Keratinocyte (primary cell): ENCODE data around the gene TMEM135.

Experiments
- EZH2 ChIP-seq: IDR thresholded peaks from one replicate; pipeline ENCODE4 v1.6.1; 2012; ENCODE audit warnings: inconsistent platforms, mild to moderate bottlenecking, low read length, moderate library complexity
- TF ChIP-seq, protein P1 (sequence below), 3 experiments: IDR thresholded peaks in 1 of 3; conservative IDR thresholded peaks in 1 of 3; optimal IDR thresholded peaks in 1 of 3; 2 replicates in 2 of 3; 3 replicates in 1 of 3; pipeline versions ENCODE3 to v1.5.1; 2011; ENCODE audit warnings: low read length in 3 of 3, mild to moderate bottlenecking in 3 of 3, moderate library complexity in 2 of 3, control low read depth in 1 of 3, inconsistent platforms in 1 of 3; ENCODE audit not compliant: insufficient read depth in 2 of 3; ENCODE audit errors: extremely low read depth in 1 of 3

DNA sequence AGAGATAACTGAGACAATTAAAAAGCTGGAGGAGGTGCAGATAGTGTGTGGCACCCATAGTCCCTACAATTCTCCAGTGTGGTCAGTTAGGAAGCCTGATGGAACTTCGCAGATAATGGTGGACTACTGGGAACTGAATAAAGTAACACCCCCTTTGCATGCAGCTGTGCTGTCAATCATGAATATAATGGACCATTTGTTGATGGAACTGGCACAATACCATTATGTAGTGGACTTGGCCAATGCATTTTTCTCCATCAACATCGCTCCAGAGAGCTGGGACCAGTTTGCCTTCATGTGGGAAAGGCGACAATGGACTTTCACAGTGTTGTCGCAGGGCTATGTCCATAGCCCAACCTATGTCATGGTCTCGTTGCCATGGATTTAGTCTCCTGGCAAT is 324.2 kb downstream of the TMEM135 start:
- no peak for TF ChIP-seq EZH2
- TF ChIP-seq, protein P1, sequence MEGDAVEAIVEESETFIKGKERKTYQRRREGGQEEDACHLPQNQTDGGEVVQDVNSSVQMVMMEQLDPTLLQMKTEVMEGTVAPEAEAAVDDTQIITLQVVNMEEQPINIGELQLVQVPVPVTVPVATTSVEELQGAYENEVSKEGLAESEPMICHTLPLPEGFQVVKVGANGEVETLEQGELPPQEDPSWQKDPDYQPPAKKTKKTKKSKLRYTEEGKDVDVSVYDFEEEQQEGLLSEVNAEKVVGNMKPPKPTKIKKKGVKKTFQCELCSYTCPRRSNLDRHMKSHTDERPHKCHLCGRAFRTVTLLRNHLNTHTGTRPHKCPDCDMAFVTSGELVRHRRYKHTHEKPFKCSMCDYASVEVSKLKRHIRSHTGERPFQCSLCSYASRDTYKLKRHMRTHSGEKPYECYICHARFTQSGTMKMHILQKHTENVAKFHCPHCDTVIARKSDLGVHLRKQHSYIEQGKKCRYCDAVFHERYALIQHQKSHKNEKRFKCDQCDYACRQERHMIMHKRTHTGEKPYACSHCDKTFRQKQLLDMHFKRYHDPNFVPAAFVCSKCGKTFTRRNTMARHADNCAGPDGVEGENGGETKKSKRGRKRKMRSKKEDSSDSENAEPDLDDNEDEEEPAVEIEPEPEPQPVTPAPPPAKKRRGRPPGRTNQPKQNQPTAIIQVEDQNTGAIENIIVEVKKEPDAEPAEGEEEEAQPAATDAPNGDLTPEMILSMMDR (optimal IDR thresholded peaks at IDR 0.05 in 1 of 3, IDR thresholded peaks at IDR 0.05 in 1 of 3, conservative IDR thresholded peaks at IDR 0.05 in 1 of 3; ENCODE audit: extremely low read depth in 1 of 3, insufficient read depth in 2 of 3, low read length in 3 of 3), result no peak
